CD8-positive, alpha-beta memory T cell (primary cell): ENCODE measurements around the gene DISC1. TPM values are rescaled to one million over a fixed set of nuclear protein-coding genes. Genes with fewer than 3 reads are reported as not detected.

Experiments used
- CTCF ChIA-PET: fragments of 350-600 bp; sonication (Branson Sonifier 250); formaldehyde crosslinking; loops from one replicate; lab custom pipeline; 2021; ENCODE audit warnings: antibody characterized with exemption; lab: Charles Lee
- POLR2A ChIA-PET: fragments of 350-600 bp; sonication (Branson Sonifier 250); formaldehyde crosslinking; loops from one replicate; lab custom pipeline; 2021; ENCODE audit warnings: antibody characterized with exemption; lab: Charles Lee
- DNase-seq, 5 donors: peaks; one replicate each; pipeline versions ENCODE4 v3.0.0 to v3.0.0-alpha.2; 2020 to 2022; ENCODE audit warnings: mixed read lengths in 1 of 5
- H3K27ac ChIP-seq: one replicate; pipeline ENCODE4 v1.7.0; 2013; ENCODE audit warnings: low read depth, mild to moderate bottlenecking, low read length, moderate library complexity
- H3K27me3 ChIP-seq: 2 replicates; pipeline ENCODE4 v1.7.0; 2013; ENCODE audit warnings: low read length, mild to moderate bottlenecking; ENCODE audit not compliant: insufficient read depth, poor library complexity, severe bottlenecking
- H3K36me3 ChIP-seq: 2 replicates; pipeline ENCODE4 v1.7.0; 2013; ENCODE audit warnings: mild to moderate bottlenecking, low read length, moderate library complexity; ENCODE audit not compliant: insufficient read depth
- H3K4me1 ChIP-seq: 2 replicates; pipeline ENCODE4 v1.7.0; 2013; ENCODE audit warnings: mild to moderate bottlenecking, low read length, moderate library complexity; ENCODE audit not compliant: insufficient read depth
- H3K4me3 ChIP-seq: 2 replicates; pipeline ENCODE4 v1.7.0; 2013; ENCODE audit warnings: mild to moderate bottlenecking, low read length
- H3K9me3 ChIP-seq: 2 replicates; pipeline ENCODE4 v1.7.0; 2013; ENCODE audit warnings: mild to moderate bottlenecking, low read length
- H3K27ac Mint-ChIP-seq, 8 donors: one replicate each; pipeline ENCODE4 v1.8.0; 2020 to 2021; ENCODE audit warnings: mixed read lengths in 8 of 8, mild to moderate bottlenecking in 6 of 8, inconsistent platforms in 3 of 8, moderate library complexity in 3 of 8
- H3K27me3 Mint-ChIP-seq, 2 donors: one replicate each; pipeline ENCODE4 v1.8.0; 2020 to 2021; ENCODE audit warnings: mixed read lengths in 2 of 2, mild to moderate bottlenecking in 1 of 2, moderate library complexity in 1 of 2
- H3K36me3 Mint-ChIP-seq, 3 donors: one replicate each; pipeline ENCODE4 v1.8.0; 2020 to 2021; ENCODE audit warnings: mixed read lengths in 3 of 3, inconsistent platforms in 1 of 3, mild to moderate bottlenecking in 1 of 3
- H3K4me1 Mint-ChIP-seq, 3 donors: one replicate each; pipeline ENCODE4 v1.8.0; 2020 to 2021; ENCODE audit warnings: mixed read lengths in 3 of 3, inconsistent platforms in 1 of 3, mild to moderate bottlenecking in 1 of 3
- H3K4me3 Mint-ChIP-seq, 7 donors: one replicate each; pipeline ENCODE4 v1.8.0; 2020 to 2021; ENCODE audit warnings: mixed read lengths in 7 of 7, mild to moderate bottlenecking in 6 of 7, moderate library complexity in 4 of 7, inconsistent platforms in 2 of 7
- H3K9me3 Mint-ChIP-seq, 5 donors: one replicate each; pipeline ENCODE4 v1.8.0; 2020 to 2022; ENCODE audit warnings: mixed read lengths in 5 of 5, mild to moderate bottlenecking in 3 of 5, moderate library complexity in 2 of 5, inconsistent platforms in 1 of 5
- polyA plus RNA-seq: library from polyadenylated mRNA; unstranded; fragments of 300-500 nt; fragmentation: Illumina TruSeq; gene quantifications from one replicate; pipeline ENCODE4 v1.2.3, GENCODE V29; 2021
- total RNA-seq, 2 experiments: library from RNA; stranded (reverse); gene quantifications; one replicate each; pipeline ENCODE4 v1.2.3, GENCODE V29; 2021

The DISC1 gene
- total and polyA plus RNA-seq, 3 experiments from 2014 or later = 0.60 to 2.4 (median 1.0) TPM

GRCh38 chr1:231708394-231708793 lies 81.8 kb downstream of the DISC1 start:
- Histone ChIP-seq H3K27me3 (no peaks in the 10 kb centered on the region), H3K4me3 (no peak overlapping the region), H3K27ac (no peak overlapping the region), H3K36me3 (no peaks in the 10 kb centered on the region), H3K4me1 (no peaks in the 10 kb centered on the region), H3K9me3 (no peaks in the 10 kb centered on the region)
- POLR2A ChIA-PET = no interaction called here
- H3K27ac Mint-ChIP-seq = no peak overlapping the region
- peaks cover 3 to 20% (median 17%) of the 10 kb centered on the region in 3 donors for H3K36me3 Mint-ChIP-seq
- no peak overlapping the region for H3K4me3 Mint-ChIP-seq
- CTCF ChIA-PET = no interaction called here
- DNase-seq = no peak
- H3K9me3 Mint-ChIP-seq = peaks cover 3 to 8% (median 7%) of the 10 kb centered on the region in 5 donors
- peaks cover 0 to 3% of the 10 kb centered on the region in 2 donors for H3K27me3 Mint-ChIP-seq
- peaks cover 0 to 10% (median 3%) of the 10 kb centered on the region in 3 donors for H3K4me1 Mint-ChIP-seq

GRCh38 chr1:231714440-231714839 lies 87.8 kb downstream of the DISC1 start:
- Mint-ChIP-seq H3K9me3 (peaks cover 3 to 9% (median 7%) of the 10 kb centered on the region in 5 donors), H3K36me3 (peaks cover 0 to 29% (median 14%) of the 10 kb centered on the region in 3 donors), H3K4me1 (peaks cover 0 to 7% (median 0%) of the 10 kb centered on the region in 3 donors), H3K4me3 (no peak overlapping the region), H3K27ac (no peak overlapping the region), H3K27me3 (peaks cover 0 to 6% of the 10 kb centered on the region in 2 donors)
- H3K4me1 ChIP-seq = no peaks in the 10 kb centered on the region
- H3K36me3 ChIP-seq = no peaks in the 10 kb centered on the region
- no peaks in the 10 kb centered on the region for H3K9me3 ChIP-seq
- CTCF ChIA-PET = no interaction called here
- no peak overlapping the region for H3K4me3 ChIP-seq
- POLR2A ChIA-PET = no interaction called here
- no peaks in the 10 kb centered on the region for H3K27me3 ChIP-seq
- DNase-seq = no peak
- H3K27ac ChIP-seq = no peak overlapping the region

GRCh38 chr1:231715816-231716722 lies 89.5 kb downstream of the DISC1 start:
- H3K27me3 Mint-ChIP-seq = peaks cover 0 to 6% of the 10 kb centered on the region in 2 donors
- Histone ChIP-seq H3K27ac (no peak overlapping the region), H3K27me3 (no peaks in the 10 kb centered on the region), H3K36me3 (no peaks in the 10 kb centered on the region), H3K4me3 (no peak overlapping the region), H3K4me1 (no peaks in the 10 kb centered on the region), H3K9me3 (no peaks in the 10 kb centered on the region)
- DNase-seq = no peak
- H3K9me3 Mint-ChIP-seq = peaks cover 3 to 9% (median 7%) of the 10 kb centered on the region in 5 donors
- peaks cover 0 to 33% (median 14%) of the 10 kb centered on the region in 3 donors for H3K36me3 Mint-ChIP-seq
- ChIA-PET CTCF (no interaction called here), POLR2A (no interaction called here)
- H3K4me3 Mint-ChIP-seq = no peak overlapping the region
- no peaks in the 10 kb centered on the region for H3K4me1 Mint-ChIP-seq
- H3K27ac Mint-ChIP-seq = no peak overlapping the region

- no peaks in the 10 kb centered on the region for H3K27me3 ChIP-seq
- Mint-ChIP-seq H3K4me3 (no peak overlapping the region), H3K27me3 (peaks cover 0 to 6% of the 10 kb centered on the region in 2 donors), H3K4me1 (no peaks in the 10 kb centered on the region), H3K27ac (no peak overlapping the region), H3K36me3 (peaks cover 0 to 30% (median 14%) of the 10 kb centered on the region in 3 donors), H3K9me3 (peaks cover 3 to 9% (median 7%) of the 10 kb centered on the region in 5 donors)
- H3K4me1 ChIP-seq = no peaks in the 10 kb centered on the region
- no peak overlapping the region for H3K27ac ChIP-seq
- CTCF ChIA-PET = no interaction called here
- POLR2A ChIA-PET = no interaction called here
- no peak overlapping the region for H3K4me3 ChIP-seq
- H3K36me3 ChIP-seq = no peaks in the 10 kb centered on the region
- no peaks in the 10 kb centered on the region for H3K9me3 ChIP-seq
- no peak for DNase-seq
Measured at GRCh38 chr1:231716879-231717278, 90.3 kb downstream of the DISC1 start.

GRCh38 chr1:231719485-231720183 lies 93.0 kb downstream of the DISC1 start:
- H3K27ac Mint-ChIP-seq = no peak overlapping the region
- H3K27ac ChIP-seq = no peak overlapping the region
- ChIA-PET POLR2A (no interaction called here), CTCF (no interaction called here)
- no peak for DNase-seq
- no peak overlapping the region for H3K4me3 Mint-ChIP-seq
- no peaks in the 10 kb centered on the region for H3K4me1 Mint-ChIP-seq
- no peaks in the 10 kb centered on the region for H3K9me3 Mint-ChIP-seq
- no peaks in the 10 kb centered on the region for H3K27me3 ChIP-seq
- peaks cover 0 to 3% of the 10 kb centered on the region in 2 donors for H3K27me3 Mint-ChIP-seq
- no peaks in the 10 kb centered on the region for H3K9me3 ChIP-seq
- no peak overlapping the region for H3K4me3 ChIP-seq
- no peaks in the 10 kb centered on the region for H3K4me1 ChIP-seq
- H3K36me3 Mint-ChIP-seq = peaks cover 0 to 15% (median 14%) of the 10 kb centered on the region in 3 donors
- no peaks in the 10 kb centered on the region for H3K36me3 ChIP-seq

GRCh38 chr1:231720652-231721325 lies 94.2 kb downstream of the DISC1 start:
- Mint-ChIP-seq H3K27ac (no peak overlapping the region), H3K27me3 (peaks cover 0 to 2% of the 10 kb centered on the region in 2 donors), H3K4me1 (no peaks in the 10 kb centered on the region), H3K36me3 (peaks cover 0 to 14% (median 13%) of the 10 kb centered on the region in 3 donors), H3K9me3 (no peaks in the 10 kb centered on the region), H3K4me3 (no peak overlapping the region)
- CTCF ChIA-PET = no interaction called here
- Histone ChIP-seq H3K9me3 (no peaks in the 10 kb centered on the region), H3K27ac (no peak overlapping the region), H3K27me3 (no peaks in the 10 kb centered on the region), H3K4me3 (no peak overlapping the region), H3K4me1 (no peaks in the 10 kb centered on the region), H3K36me3 (no peaks in the 10 kb centered on the region)
- DNase-seq = no peak
- POLR2A ChIA-PET = no interaction called here

- POLR2A ChIA-PET = no interaction called here
- no peaks in the 10 kb centered on the region for H3K9me3 Mint-ChIP-seq
- CTCF ChIA-PET = no interaction called here
- DNase-seq = no peak
- no peak overlapping the region for H3K27ac Mint-ChIP-seq
- Histone ChIP-seq H3K4me3 (no peak overlapping the region), H3K27me3 (no peaks in the 10 kb centered on the region), H3K9me3 (no peaks in the 10 kb centered on the region), H3K27ac (no peak overlapping the region), H3K4me1 (no peaks in the 10 kb centered on the region), H3K36me3 (no peaks in the 10 kb centered on the region)
- H3K27me3 Mint-ChIP-seq = peaks cover 0 to 2% of the 10 kb centered on the region in 2 donors
- H3K4me1 Mint-ChIP-seq = no peaks in the 10 kb centered on the region
- no peak overlapping the region for H3K4me3 Mint-ChIP-seq
- peaks cover 0 to 14% (median 12%) of the 10 kb centered on the region in 3 donors for H3K36me3 Mint-ChIP-seq
Measured at GRCh38 chr1:231721436-231721835, 94.8 kb downstream of the DISC1 start.
